Testis (tissue), 2 donors: Measurements from ENCODE around the gene ROBO4.

Experiments used
- CTCF ChIP-seq, 3 experiments: fragments of 450-650 bp in 2 of 3; fragments of 200-600 bp in 1 of 3; sonication (generic) in 1 of 3; IDR thresholded peaks; one replicate each; pipeline ENCODE4 v1.5.1; 2016 to 2019; ENCODE audit warnings: antibody characterized with exemption in 3 of 3, mild to moderate bottlenecking in 2 of 3, moderate library complexity in 1 of 3
- POLR2A ChIP-seq: fragments of 450-650 bp; IDR thresholded peaks from one replicate; pipeline ENCODE4 v1.6.1; 2017; ENCODE audit warnings: antibody characterized with exemption, mild to moderate bottlenecking, moderate library complexity

- TF ChIP-seq POLR2A, result no peak
- no peak for TF ChIP-seq CTCF (IDR thresholded peaks at IDR 0.05)
These were observed 6.2 kb downstream of the ROBO4 start for GRCh38 chr11:124891373-124891861.
